Stimulated activated CD8-positive, alpha-beta memory T cell treated with anti-CD3 and anti-CD28 coated beads, Interleukin-4, amount 100 ng/mL, for 48 hours (primary cell): ENCODE data around the gene MIB2.
"Not testable (repeated sequence)": the region's sequence is repeated elsewhere in the genome, so short reads cannot be mapped to it uniquely, and the experiment has no call there.

Experiments
- DNase-seq: peaks from one replicate; pipeline ENCODE4 v3.0.0-alpha.2; 2020

The MIB2 gene

DNA sequence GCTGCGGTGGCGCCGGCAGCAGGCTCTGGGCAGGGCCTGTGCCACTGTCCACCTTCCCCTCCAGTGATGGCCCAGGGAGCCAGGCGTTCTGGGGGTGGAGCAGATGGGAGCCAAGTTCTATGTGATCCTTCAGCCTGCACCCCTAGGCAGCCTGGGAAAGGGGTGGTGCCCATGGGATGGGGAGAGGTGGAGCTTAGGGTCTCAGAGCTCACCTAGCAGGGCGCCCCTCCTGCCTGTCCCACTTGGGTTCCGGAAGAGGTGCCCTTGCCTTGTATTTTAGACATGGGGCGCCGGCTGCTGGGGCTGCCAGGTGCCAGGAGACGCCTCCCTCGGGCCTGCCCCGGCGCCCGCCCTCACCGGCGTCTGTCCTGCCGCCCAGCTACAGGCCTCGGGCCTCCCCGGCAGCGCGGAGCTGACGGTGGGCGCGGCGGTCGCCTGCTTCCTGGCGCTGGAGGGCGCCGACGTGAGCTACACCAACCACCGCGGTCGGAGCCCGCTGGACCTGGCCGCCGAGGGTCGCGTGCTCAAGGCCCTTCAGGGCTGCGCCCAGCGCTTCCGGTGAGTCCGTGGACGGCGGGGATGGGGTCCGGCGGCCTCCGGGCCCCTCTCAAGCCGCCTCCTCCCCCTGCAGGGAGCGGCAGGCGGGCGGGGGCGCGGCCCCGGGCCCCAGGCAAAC, 13.6 kb downstream of the MIB2 start:
- DNase-seq: peak; percentile 69

DNA sequence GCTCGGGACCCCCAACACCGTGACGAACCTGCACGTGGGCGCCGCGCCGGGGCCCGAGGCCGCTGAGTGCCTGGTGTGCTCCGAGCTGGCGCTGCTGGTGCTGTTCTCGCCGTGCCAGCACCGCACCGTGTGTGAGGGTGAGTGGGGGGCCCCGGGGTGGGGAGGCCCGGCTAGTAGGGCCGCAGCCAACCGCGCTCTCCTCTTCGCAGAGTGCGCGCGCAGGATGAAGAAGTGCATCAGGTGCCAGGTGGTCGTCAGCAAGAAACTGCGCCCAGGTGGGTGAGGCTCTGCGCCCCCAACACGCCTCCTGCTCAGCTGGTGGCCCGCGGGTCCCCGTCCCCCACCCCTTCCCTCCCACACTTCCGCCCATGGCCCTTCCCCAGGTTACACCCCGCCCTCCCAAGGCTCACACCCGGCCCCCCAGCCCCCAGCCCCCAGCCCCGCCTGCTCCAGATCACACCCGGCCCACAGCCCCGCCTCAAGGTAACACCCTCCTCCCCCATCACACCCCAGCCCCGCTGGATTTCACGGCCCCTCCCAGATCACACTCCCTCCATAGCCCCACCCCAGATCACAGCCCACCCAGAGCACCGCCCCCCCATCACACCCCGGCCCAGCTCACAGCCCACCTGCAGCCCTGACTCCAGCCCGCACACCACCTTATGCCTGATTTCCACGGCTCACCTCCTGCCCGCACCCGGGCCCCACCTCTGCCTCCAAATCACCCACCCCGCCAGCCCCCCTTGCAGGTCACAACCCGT, 14.3 kb downstream of the MIB2 start:
- peak; percentile 77 for DNase-seq

DNA sequence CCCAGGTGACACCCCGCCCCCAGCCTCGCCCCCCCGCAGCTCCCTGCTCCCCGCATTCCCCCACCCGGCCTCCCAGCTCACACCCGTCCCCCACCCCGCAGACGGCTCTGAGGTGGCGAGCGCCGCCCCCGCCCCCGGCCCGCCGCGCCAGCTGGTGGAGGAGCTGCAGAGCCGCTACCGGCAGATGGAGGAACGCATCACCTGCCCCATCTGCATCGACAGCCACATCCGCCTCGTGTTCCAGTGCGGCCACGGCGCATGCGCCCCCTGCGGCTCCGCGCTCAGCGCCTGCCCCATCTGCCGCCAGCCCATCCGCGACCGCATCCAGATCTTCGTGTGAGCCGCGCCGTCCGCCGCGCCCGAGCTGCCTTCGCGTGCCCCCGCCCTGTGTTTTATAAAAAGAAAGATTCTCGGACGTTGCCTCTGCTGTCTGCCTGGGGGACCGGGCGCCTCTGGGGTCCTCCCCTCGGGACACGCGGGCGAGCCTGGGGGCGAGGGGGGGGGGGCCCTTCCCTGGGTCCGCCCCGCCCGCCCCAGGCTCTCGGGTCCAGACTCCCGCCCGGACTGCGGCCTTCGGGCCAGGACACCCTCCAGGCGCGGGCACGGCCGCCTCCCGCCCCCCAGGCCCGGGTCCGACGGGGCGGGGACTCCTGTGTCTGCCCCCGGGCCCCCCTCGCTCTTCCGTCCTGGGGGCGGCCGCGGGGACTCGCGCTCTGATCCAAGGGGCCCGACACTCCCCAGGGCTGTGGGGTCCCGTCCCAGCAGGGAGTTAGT, 15.1 kb downstream of the MIB2 start:
- DNase-seq: peak; percentile 93

DNA sequence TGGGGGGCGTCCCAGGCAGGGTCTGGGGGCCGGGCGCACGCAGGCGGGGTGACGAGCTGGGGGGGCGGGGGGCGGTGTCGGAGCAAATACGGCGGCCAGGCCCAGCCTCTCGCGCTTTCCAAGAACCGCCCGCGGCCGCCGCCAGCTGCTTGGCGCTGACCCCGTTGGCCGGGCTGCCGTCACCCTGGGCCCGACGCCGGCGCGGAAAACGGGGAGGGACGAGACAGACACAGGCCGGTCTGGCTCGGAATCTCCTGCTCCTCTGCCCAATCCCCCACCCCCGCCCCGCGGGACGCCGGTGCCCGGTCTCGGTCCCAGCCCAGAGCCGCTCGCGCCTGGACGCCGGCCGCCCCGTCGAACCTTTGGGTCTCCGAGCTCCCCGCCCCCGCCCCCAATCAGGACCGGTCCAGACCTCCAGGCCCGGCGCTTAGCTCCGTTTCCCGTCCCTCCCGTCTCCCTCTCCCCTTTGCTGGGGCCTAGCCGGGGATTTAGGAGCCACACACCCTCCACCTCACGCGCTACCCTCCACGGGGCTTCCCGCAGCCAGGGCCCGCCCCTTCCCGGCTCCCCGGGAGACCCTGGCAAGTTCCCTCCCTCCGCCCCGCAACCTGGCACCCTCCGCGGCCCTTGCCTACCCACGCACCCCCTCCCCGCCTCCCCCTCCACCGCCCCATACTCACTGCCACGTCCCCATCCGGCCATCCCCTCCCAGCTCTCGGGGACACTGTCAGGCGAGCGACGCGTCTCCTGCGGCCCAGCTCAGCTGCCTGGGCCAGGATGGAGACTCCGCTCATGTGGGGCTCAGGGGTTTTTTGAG, 15.9 kb downstream of the MIB2 start:
- peak; percentile 50 for DNase-seq

DNA sequence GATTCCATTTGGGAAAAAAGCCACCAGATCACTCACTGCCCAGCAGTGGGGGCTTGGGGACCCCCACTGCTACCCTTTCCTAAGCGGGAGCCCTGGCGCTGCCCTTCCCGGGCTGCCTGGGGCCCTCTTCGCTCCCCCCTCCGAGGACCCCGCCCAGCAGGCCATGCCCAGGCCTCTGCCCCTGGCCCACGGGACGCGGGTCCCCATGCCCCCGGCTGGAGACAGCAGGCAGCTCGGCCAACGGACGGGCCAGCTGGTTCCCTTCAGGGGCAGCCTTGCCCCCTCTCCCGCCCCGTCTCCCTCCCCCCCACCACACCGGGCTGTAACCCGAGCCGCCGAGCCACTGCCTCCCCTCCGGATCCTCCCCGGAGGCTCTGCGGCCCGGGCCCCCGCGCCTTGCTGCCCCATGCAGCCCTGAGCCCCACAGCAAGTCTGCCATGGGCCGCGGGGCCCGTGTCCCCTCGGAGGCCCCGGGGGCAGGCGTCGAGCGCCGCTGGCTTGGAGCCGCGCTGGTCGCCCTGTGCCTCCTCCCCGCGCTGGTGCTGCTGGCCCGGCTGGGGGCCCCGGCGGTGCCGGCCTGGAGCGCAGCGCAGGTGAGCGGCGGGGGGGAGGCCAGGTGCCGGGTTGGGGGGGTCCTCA, 16.6 kb downstream of the MIB2 start, which contains the start of gene MMP23B:
Gene MMP23B (plus strand): TSS at position 392 of the 639 bp plus-strand sequence. CDS start 46 bp downstream, at position 438.
- no peak for DNase-seq

DNA sequence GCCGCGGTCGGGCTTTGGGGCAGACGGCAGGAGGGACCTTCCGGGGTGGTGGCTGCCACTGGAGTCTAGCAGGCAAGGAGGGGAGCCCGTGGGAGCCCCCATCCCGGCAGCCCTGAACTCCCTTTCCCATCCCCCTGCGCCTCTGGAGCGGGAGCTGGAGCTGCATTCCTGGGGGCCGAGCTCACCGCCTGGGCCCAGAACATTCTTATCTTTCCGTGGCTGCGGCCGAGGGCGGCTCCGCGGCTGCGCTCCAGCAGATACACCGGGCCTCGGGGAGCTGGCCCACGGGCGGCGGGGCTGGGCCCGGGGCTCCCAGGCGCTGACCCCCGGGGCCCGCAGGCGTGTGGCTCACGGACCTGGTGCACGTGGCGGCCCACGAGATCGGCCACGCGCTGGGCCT, 18.1 kb downstream of the MIB2 start:
- not testable (repeated sequence) for DNase-seq

DNA sequence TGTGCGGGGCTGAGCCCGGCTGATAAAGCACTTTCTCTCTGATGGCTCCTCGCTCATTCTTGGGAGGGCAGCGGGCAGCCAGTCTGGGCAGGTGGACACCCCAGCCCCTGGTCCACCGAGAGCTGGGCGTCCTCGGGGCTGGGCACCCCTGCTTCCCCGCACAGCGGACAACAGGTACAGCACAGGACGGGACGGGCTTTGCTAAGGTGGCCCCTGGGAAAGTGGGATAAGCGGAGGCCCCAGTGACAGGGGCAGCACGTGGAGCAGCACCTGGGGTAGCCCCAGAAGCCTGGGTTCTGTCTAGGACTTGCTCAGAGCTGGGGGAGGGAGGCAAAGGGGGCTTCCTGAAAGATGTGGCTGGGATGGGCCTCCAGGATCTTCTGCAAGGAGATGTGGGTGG, 19.3 kb downstream of the MIB2 start:
- not testable (repeated sequence) for DNase-seq

DNA sequence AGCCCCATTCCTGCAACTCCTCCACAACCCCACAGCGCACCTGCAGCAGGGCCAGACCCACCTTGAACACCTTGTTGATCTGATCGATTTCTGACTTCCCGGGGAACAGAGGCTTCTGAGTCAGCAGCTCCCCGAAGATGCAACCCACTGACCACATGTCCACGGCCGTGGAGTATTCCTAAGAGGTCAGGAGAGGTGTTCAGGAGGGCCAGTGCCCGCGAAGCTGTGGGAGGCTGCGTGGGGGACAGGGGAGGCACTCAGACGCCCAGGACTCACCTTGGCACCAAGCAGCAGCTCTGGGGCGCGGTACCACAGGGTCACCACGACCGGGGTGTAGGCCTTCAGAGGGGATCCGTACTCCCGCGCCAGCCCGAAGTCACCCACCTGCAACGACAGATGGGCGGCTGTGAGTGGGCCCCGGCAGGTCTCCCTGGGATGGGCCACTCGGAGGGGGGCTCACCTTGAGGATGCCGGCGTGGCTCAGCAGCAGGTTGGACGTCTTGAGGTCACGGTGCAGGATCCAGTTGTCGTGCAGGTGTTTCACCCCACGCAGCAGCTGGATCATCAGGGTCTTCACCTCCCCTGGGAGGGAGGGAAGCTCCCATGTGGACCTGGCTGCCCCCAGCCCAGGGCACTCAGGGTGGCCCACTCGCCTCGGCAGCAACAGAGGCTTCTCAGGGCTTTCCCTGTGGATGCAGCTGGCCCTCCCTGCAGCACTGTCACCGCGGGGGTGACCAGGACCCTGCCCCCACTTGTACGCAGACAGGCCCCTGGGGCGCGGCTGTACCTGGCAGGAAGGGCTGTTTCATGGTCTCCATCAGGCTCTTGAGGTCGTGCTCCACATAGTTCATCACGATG, 21.6 kb downstream of the MIB2 start:
- DNase-seq: not testable (repeated sequence)

- not testable (repeated sequence) for DNase-seq
These were observed 22.2 kb downstream of the MIB2 start for GRCh38 chr1:1637479-1637875.

DNA sequence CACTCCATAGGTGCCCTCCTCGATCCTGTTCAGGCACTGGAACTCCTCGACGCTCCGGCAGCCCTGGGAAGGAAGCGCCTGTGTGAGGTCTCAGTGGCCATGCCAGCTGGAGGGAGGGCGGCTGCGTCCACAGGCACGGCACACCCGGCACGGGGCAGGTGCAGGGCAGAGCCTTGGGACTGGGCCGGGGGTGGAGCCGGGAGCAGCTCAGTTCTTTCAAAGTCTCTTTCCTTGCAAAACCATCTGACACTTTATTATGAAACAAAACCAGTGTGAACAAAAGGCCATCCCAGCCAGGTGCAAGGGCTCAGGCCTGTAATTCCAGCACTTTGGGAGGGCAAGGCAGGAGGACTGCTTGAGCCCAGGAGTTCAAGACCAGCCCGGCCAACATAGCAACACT, 23.2 kb downstream of the MIB2 start:
- DNase-seq: not testable (repeated sequence)

GRCh38 chr1:1639368-1639767, 24.1 kb downstream of the MIB2 start:
- DNase-seq: not testable (repeated sequence)

DNA sequence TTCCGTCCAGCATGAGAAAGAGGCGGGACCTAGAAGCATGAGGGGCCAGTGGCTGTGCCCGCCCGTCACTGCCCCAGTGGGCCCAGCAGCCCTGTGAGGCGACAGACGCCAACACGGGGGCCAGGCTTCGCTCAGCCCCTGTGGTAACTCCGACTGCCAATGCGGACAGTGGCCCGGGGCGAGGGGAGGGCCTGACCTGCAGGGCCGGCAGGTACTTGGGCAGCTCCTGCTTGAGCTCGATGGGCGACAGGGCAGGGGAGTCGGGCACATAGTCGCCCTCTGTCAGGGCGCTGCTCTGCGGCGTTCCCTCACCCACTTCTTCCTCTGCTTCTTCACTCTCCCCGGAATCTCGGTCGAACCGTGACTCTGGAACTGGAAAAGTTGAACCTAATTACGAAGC, 24.8 kb downstream of the MIB2 start:
- not testable (repeated sequence) for DNase-seq

- not testable (repeated sequence) for DNase-seq
These were observed 25.6 kb downstream of the MIB2 start for GRCh38 chr1:1640711-1641461.

DNA sequence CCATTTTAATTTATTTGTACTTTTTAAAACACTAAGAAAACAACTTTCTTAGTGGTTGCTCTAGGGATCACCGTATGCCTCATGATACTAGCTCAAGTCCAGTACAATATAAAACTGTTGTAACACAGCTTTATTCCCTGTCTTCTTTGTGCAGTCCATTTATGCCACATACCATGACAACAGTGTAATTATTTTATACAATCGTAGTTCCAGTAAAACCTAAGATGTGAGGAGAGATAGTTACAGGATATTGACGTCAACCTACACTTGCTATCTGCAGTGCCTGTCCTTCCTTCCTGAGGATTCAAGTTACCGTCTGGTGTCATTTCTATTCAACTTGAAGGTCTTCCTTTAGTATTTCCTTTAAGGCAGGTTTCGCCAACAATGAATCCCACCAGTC, 31.0 kb downstream of the MIB2 start:
- not testable (repeated sequence) for DNase-seq

GRCh38 chr1:1647567-1648241, 32.4 kb downstream of the MIB2 start:
- not testable (repeated sequence) for DNase-seq

GRCh38 chr1:1648265-1648664, 33.0 kb downstream of the MIB2 start:
- not testable (repeated sequence) for DNase-seq

- DNase-seq: peak; percentile 99
These were observed 43.6 kb downstream of the MIB2 start, which contains the start of gene CDK11B for GRCh38 chr1:1658583-1659549. TSS of gene CDK11B (minus strand) at chr1:1659004. CDS start at chr1:1657485, 1,519 bp downstream.

DNA sequence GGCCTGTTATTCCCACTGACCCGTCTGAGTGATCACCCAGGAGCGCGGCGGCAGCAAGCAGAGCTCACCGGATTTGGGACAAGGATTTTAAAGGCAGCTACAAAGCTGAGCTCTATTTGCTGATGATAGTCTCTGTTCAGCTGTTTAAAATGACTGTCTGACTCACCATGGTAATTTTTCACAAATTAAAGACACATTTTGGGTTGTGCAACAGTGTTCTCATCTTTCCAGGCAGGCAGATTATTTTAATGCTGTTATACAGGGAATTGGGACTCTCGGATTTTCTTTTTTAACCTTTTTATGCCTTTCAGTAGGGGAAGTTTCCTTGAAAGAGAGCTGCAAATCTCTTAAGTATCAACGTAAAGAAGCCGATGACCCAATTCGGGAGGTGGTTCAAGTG, 47.1 kb downstream of the MIB2 start:
- DNase-seq: not testable (repeated sequence)
